ENCODE results near the gene PSMD2.
"Not testable (repeated sequence)": the region's sequence is repeated elsewhere in the genome, so short reads cannot be mapped to it uniquely, and the experiment has no call there.

Gene PSMD2

DNA sequence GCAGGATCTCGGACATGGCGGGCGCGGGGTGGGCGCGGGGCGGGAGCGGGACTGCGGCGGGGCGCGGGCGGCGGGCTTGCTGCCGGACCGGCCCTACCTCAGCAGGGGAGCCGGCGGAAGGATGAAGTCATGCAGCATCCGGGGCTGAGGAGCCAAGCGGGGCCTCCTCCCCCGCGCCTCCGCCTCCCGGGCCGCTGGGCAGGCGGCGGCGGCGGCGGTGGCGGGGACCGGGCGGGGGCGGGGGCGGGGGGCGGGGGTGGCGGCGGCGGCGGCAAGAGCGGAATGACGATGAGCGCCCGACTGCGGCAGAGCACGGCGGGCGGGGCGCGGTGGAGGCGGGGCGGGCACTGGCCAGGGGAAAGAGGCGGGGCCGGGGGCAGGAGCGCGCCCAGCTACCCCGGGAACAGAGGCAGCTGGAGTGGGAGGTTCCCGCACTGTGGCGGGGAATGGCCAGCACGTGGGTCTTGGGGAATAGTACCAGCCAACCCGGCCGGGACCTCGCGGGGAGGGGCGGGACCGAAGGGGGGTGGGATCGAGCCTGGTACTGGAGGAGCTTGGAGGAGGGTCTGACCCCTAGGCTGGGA lies 37.7 kb upstream of the PSMD2 start, which contains the start of gene CAMK2N2:
CAMK2N2 (minus strand) TSS at position 284 of the 584 bp plus-strand sequence; CDS start at position 16, 268 bp downstream.
- peak within 1 kb of the TSS; percentile 3 for H3K9ac ChIP-seq (ENCODE audit: low read depth, low read length)
- H3K36me3 ChIP-seq (ENCODE audit: insufficient read depth, low read length), result no peaks in the 10 kb centered on the region
- peak within 1 kb of the TSS; percentile 76 for H3K4me3 ChIP-seq (ENCODE audit: low read length)
- H3K27me3 ChIP-seq (ENCODE audit: control insufficient read depth, insufficient read depth, low read length), result peaks cover 26% of the 10 kb centered on the region
- H3K4me1 ChIP-seq (ENCODE audit: control insufficient read depth, insufficient read depth, low read length), result peaks cover 19% of the 10 kb centered on the region
- H3K4me2 ChIP-seq (ENCODE audit: low read length), result peak within 1 kb of the TSS; percentile 85
- no peaks in the 10 kb centered on the region for H3K9me3 ChIP-seq (replicated peaks; ENCODE audit: low read length)

DNA sequence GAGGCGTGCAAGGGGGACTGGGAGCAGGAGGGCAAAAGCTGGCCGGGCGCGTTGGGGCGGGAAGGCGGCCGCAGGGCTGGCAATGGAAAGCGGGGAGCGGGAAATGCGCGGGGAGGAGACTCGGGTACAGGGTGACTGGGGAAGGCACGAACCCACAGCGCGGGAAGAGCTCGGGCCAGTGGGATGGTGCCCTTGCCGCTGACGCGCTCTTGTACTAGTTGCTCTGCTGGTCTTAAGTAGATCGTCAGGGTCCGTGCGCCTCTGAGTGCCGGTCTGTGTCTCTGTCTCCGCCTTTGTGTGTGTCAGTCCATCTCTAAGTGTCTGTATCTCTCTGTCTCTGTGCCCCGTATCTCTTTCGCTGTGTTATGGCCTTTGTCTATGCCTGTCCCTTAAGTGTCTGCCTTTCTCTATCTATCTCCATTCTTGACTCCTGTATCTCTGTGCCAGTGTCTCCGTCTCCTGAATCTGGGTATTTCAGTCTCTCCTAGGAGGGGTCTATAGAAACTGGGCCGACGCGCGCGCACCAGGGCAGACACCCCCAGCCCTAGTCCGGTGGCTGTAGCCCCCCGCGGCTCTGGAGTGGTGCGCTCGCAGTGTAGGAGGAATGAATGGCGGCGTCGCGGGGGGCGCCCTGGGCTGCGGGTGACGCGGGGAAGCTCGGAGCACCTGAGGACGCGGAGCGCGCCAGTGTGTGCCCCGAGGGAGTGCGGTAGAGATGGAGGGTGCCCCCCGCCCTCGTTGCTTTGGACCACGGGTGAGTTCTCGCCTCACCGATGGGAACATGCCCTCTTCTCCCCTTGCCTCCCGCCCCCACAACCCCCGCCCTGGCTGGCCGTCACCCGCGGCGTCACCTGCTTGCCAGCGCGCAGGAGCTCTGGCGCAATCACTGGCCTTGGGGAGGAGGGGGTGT lies 36.9 kb upstream of the PSMD2 start:
- H3K4me3 ChIP-seq (ENCODE audit: low read length), result peak overlapping the region; percentile 76
- peaks cover 26% of the 10 kb centered on the region for H3K27me3 ChIP-seq (ENCODE audit: control insufficient read depth, insufficient read depth, low read length)
- H3K36me3 ChIP-seq (ENCODE audit: insufficient read depth, low read length), result no peaks in the 10 kb centered on the region
- peak overlapping the region; percentile 3 for H3K9ac ChIP-seq (ENCODE audit: low read depth, low read length)
- H3K9me3 ChIP-seq (replicated peaks; ENCODE audit: low read length), result no peaks in the 10 kb centered on the region
- peak overlapping the region; percentile 85 for H3K4me2 ChIP-seq (ENCODE audit: low read length)
- peaks cover 19% of the 10 kb centered on the region for H3K4me1 ChIP-seq (ENCODE audit: control insufficient read depth, insufficient read depth, low read length)

DNA sequence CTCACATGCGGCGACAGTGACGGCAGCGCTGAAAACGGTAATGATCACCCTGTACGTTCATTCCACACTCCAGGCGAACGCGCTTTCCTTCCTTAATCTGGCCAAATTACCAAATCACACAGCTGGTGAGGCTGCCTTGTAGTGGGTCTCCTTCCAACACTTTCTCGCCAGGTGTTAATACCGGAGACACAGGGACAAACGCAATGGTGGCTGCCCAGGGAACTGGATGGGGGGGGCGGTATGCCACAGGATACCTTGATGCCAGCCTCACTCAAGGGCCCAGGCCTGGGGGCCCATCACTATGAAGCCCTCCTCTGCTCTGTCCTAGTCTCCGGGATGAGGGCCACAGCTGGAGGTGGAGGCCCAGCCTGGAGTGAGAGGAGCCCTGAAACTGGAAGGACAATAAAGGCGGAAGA lies 36.3 kb upstream of the PSMD2 start:
- Histone ChIP-seq H3K4me3 (ENCODE audit: low read length) (no peak overlapping the region), H3K4me2 (ENCODE audit: low read length) (peak overlapping the region; percentile 85), H3K9ac (ENCODE audit: low read depth, low read length) (no peak overlapping the region), H3K36me3 (ENCODE audit: insufficient read depth, low read length) (no peaks in the 10 kb centered on the region), H3K4me1 (ENCODE audit: control insufficient read depth, insufficient read depth, low read length) (peaks cover 19% of the 10 kb centered on the region), H3K27me3 (ENCODE audit: control insufficient read depth, insufficient read depth, low read length) (peaks cover 26% of the 10 kb centered on the region), H3K9me3 (replicated peaks; ENCODE audit: low read length) (no peaks in the 10 kb centered on the region)

DNA sequence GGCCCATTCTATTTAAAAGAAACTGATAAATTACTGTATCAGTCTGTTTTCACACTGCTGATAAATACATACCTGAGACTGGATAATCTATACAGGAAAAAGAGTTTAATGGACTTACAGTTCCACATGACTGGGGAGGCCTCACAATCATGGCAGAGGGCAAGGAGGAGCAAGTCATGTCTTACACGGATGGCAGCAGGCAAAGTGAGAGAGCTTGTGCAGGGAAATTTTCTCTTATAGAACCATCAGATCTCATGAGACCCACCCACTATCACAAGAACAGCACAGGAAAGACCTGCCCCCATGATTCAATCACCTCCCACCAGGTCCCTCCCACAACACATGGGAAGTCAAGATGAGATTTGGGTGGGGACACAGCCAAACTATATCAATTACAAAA lies 31.8 kb upstream of the PSMD2 start:
- not testable (repeated sequence) for H3K9me3 ChIP-seq (replicated peaks; ENCODE audit: low read length); H3K4me2 ChIP-seq (ENCODE audit: low read length); H3K36me3 ChIP-seq (ENCODE audit: insufficient read depth, low read length); H3K4me3 ChIP-seq (ENCODE audit: low read length); H3K9ac ChIP-seq (ENCODE audit: low read depth, low read length); H3K4me1 ChIP-seq (ENCODE audit: control insufficient read depth, insufficient read depth, low read length)
- peaks cover 24% of the 10 kb centered on the region for H3K27me3 ChIP-seq (ENCODE audit: control insufficient read depth, insufficient read depth, low read length)

DNA sequence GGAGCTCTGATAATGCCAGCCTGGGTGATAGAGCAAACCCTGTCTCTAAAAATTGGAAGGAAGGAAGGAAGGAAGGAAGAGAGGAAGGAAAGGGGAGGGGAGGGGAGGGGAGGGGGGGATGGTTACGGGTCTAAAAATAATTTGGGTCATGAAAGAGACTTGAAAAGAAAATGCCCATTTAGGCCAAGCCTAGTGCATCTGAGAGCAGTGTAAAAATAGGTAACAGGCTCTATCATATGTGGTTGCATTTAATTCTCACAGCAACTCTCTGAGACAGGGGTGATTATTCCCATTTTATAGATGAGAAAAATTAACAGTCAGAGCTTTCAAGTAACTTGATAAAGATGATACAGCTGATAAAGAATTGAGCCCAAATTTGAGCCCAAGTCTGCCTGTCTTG lies 26.8 kb upstream of the PSMD2 start:
- Histone ChIP-seq H3K27me3 (ENCODE audit: control insufficient read depth, insufficient read depth, low read length) (peaks cover 47% of the 10 kb centered on the region), H3K4me3 (ENCODE audit: low read length) (no peak overlapping the region), H3K36me3 (ENCODE audit: insufficient read depth, low read length) (no peaks in the 10 kb centered on the region), H3K4me2 (ENCODE audit: low read length) (no peak overlapping the region), H3K9ac (ENCODE audit: low read depth, low read length) (no peak overlapping the region), H3K4me1 (ENCODE audit: control insufficient read depth, insufficient read depth, low read length) (no peaks in the 10 kb centered on the region), H3K9me3 (replicated peaks; ENCODE audit: low read length) (no peaks in the 10 kb centered on the region)

DNA sequence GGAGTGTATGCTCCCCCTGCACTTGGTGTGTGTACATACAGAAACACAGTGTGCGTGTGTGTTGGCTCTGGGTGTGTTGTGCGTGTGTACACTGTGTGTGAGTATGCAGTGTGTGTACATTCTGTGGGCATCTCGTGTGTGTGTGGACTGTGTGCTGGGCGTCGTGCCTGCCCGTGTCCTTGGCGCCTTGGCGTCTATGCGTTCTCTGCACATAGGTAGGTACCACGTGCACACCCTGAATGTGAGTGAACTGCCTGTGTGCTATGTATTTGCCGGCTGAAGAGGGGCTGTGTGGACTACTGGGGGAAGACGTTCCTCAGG lies 23.7 kb upstream of the PSMD2 start:
- Histone ChIP-seq H3K36me3 (ENCODE audit: insufficient read depth, low read length) (no peaks in the 10 kb centered on the region), H3K27me3 (ENCODE audit: control insufficient read depth, insufficient read depth, low read length) (peaks cover 61% of the 10 kb centered on the region), H3K9me3 (replicated peaks; ENCODE audit: low read length) (no peaks in the 10 kb centered on the region), H3K4me3 (ENCODE audit: low read length) (no peak overlapping the region), H3K4me2 (ENCODE audit: low read length) (no peak overlapping the region), H3K4me1 (ENCODE audit: control insufficient read depth, insufficient read depth, low read length) (no peaks in the 10 kb centered on the region), H3K9ac (ENCODE audit: low read depth, low read length) (no peak overlapping the region)

DNA sequence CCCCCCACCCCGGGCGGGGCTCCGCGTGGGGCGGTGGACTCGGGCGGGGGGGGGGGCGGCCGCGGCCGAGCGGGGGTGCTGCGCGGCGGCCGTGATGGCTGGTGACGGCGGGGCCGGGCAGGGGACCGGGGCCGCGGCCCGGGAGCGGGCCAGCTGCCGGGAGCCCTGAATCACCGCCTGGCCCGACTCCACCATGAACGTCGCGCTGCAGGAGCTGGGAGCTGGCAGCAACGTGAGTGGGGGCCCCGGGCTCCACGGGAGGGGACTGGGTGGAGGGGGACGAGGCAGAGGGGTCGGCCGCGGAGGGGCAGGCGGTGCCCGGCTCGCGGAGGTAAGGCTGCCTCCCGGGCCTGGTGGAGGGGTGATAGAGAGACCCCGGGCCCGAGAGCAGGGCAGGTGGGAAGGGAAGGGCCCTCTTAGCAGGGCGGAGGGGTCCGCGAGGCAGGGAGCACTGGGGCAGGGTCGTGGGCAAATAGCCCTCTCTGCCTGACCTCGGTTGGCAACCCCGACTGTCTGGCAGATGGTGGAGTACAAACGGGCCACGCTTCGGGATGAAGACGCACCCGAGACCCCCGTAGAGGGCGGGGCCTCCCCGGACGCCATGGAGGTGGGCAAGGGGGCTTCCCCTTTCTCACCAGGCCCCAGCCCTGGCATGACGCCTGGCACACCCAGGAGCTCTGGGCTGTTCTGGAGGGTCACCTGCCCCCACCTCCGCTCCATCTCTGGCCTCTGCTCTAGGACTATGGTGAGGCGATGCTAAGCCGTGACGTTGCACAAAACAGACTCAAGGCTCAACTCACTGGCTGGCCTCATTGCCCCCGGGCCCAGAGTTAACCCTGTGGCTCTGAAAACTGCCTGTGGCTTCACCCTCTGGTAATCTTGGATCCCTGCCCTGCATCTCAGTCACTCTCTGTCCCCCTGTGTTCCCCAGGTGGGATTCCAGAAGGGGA lies 22.8 kb upstream of the PSMD2 start, which contains the start of gene ECE2:
ECE2 (plus strand) TSS at position 62 of the 950 bp plus-strand sequence; CDS start at position 194, 132 bp downstream.
- H3K27me3 ChIP-seq (ENCODE audit: control insufficient read depth, insufficient read depth, low read length), result peaks cover 62% of the 10 kb centered on the region

DNA sequence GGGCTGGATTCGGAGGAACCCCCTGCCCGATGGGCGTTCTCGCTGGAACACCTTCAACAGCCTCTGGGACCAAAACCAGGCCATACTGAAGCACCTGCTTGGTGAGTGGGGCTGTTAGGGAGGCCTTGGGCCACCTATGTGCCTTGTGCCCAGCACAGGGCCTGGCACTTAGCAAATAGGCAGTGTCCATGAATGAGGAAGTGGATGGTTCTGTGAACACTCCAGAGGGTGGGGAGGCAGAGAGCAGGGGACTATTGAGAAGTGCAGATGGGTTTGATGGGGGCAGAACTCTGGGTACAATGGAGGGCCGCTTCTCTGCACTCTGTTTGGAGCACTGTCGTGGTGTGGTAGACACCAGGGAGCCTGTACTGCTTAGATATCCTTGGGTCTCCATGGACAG lies 21.7 kb upstream of the PSMD2 start:
- H3K4me2 ChIP-seq (ENCODE audit: low read length), result no peak overlapping the region
- H3K27me3 ChIP-seq (ENCODE audit: control insufficient read depth, insufficient read depth, low read length), result peaks cover 68% of the 10 kb centered on the region
- no peaks in the 10 kb centered on the region for H3K36me3 ChIP-seq (ENCODE audit: insufficient read depth, low read length)

More for the DNA sequence above, 22.8 kb upstream of the PSMD2 start, which contains the start of gene ECE2:
- Histone ChIP-seq H3K4me1 (ENCODE audit: control insufficient read depth, insufficient read depth, low read length) (no peaks in the 10 kb centered on the region), H3K36me3 (ENCODE audit: insufficient read depth, low read length) (no peaks in the 10 kb centered on the region), H3K4me3 (ENCODE audit: low read length) (no peak within 1 kb of the TSS), H3K4me2 (ENCODE audit: low read length) (no peak within 1 kb of the TSS), H3K9ac (ENCODE audit: low read depth, low read length) (no peak within 1 kb of the TSS), H3K9me3 (replicated peaks; ENCODE audit: low read length) (no peaks in the 10 kb centered on the region)

DNA sequence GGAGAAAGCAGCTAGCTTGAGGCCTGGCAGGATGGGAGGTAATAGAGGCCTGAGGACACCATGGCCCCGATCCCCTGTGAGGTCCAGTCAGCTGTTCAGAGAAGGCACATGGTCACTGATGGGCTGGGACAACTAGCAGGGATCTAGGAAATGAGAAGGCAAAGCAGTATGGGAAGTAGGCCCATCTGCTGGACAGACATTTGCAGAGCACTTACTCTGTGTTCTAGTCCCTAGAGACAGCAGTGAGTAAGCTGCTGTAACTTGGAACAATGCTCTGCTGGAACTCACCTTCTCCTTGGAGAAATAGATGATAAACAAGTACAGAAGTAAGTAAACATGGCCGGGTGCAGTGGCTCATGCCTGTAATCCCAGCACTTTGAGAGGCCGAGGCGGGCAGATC lies 16.1 kb upstream of the PSMD2 start:
- Histone ChIP-seq H3K4me3 (ENCODE audit: low read length) (no peak overlapping the region), H3K4me1 (ENCODE audit: control insufficient read depth, insufficient read depth, low read length) (no peaks in the 10 kb centered on the region), H3K4me2 (ENCODE audit: low read length) (no peak overlapping the region), H3K9me3 (replicated peaks; ENCODE audit: low read length) (peaks cover 2% of the 10 kb centered on the region), H3K36me3 (ENCODE audit: insufficient read depth, low read length) (no peaks in the 10 kb centered on the region), H3K9ac (ENCODE audit: low read depth, low read length) (no peak overlapping the region), H3K27me3 (ENCODE audit: control insufficient read depth, insufficient read depth, low read length) (peaks cover 46% of the 10 kb centered on the region)

More for the DNA sequence above, 21.7 kb upstream of the PSMD2 start:
- Histone ChIP-seq H3K4me3 (ENCODE audit: low read length) (no peak overlapping the region), H3K9me3 (replicated peaks; ENCODE audit: low read length) (no peaks in the 10 kb centered on the region), H3K4me1 (ENCODE audit: control insufficient read depth, insufficient read depth, low read length) (no peaks in the 10 kb centered on the region), H3K9ac (ENCODE audit: low read depth, low read length) (no peak overlapping the region)

DNA sequence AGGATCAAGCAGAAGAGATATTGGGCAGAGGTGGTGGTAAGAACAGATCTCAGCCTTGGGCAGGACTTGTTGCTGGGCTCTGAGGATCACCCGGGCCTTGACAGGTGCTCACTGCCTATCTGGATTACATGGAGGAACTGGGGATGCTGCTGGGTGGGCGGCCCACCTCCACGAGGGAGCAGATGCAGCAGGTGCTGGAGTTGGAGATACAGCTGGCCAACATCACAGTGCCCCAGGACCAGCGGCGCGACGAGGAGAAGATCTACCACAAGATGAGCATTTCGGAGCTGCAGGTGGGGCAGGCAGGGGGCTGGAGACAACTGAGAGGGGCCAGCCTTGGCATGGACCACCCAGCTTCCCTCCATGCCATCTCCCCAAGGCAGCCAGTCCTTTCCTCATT lies 15.4 kb upstream of the PSMD2 start:
- H3K27me3 ChIP-seq (ENCODE audit: control insufficient read depth, insufficient read depth, low read length), result peaks cover 40% of the 10 kb centered on the region
- H3K9me3 ChIP-seq (replicated peaks; ENCODE audit: low read length), result peaks cover 2% of the 10 kb centered on the region
- no peak overlapping the region for H3K4me2 ChIP-seq (ENCODE audit: low read length)
- no peaks in the 10 kb centered on the region for H3K4me1 ChIP-seq (ENCODE audit: control insufficient read depth, insufficient read depth, low read length)
- H3K4me3 ChIP-seq (ENCODE audit: low read length), result no peak overlapping the region
- no peaks in the 10 kb centered on the region for H3K36me3 ChIP-seq (ENCODE audit: insufficient read depth, low read length)
- H3K9ac ChIP-seq (ENCODE audit: low read depth, low read length), result no peak overlapping the region

DNA sequence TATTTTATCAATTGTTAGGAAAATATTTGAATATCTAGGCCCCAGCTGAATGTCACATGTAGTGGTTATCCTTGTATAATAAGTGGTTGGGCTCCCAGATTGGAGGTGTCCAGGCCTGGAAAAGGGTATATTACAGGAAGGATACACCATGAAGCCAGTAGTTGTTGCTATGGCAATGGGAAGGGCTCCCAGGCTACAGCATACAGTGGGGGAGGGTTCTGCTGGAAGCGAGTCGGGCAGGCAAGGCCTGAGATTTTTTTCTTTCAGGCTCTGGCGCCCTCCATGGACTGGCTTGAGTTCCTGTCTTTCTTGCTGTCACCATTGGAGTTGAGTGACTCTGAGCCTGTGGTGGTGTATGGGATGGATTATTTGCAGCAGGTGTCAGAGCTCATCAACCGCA lies 14.3 kb upstream of the PSMD2 start:
- H3K36me3 ChIP-seq (ENCODE audit: insufficient read depth, low read length), result no peaks in the 10 kb centered on the region
- H3K9me3 ChIP-seq (replicated peaks; ENCODE audit: low read length), result peaks cover 2% of the 10 kb centered on the region
- H3K4me3 ChIP-seq (ENCODE audit: low read length), result no peak overlapping the region
- H3K9ac ChIP-seq (ENCODE audit: low read depth, low read length), result no peak overlapping the region
- H3K27me3 ChIP-seq (ENCODE audit: control insufficient read depth, insufficient read depth, low read length), result peaks cover 37% of the 10 kb centered on the region
- H3K4me1 ChIP-seq (ENCODE audit: control insufficient read depth, insufficient read depth, low read length), result no peaks in the 10 kb centered on the region
- no peak overlapping the region for H3K4me2 ChIP-seq (ENCODE audit: low read length)

Data from skeletal muscle satellite cell (primary cell).